Measurements from ENCODE around the gene CCDC34. TPM values are rescaled to one million over a fixed set of nuclear protein-coding genes. Genes with fewer than 3 reads are reported as not detected.

CCDC34 gene
- total and polyA plus RNA-seq, 8 donors: 3.2 to 28.6 (median 22.3) TPM

DNA sequence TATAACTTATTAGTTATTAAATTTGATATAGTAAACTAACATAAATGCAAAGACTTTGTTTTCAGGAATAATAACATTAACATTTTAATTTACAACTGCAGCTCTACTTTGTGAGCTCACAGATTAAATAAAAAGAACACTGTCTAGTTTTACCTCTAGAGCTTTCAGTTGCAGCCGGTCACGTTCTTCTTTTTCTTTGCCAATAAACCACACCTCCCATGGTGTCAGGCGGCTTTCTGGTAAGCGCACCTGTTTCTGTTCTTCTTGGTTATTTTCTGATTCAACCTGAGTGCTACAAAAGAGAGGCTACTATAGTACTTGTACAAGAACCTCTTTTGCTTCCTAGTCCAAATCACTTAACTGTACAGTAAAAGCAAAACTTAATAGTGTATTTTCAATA is 5.8 kb downstream of the CCDC34 start:
- no peaks in the 10 kb centered on the region for H3K27me3 ChIP-seq
- intact Hi-C loops (cut with DNase I): no loop called here
- no peak overlapping the region for H3K4me3 ChIP-seq
- TF ChIP-seq CTCF (IDR thresholded peaks at IDR 0.05): no peak
- peaks cover 2 to 5% of the 10 kb centered on the region in 2 donors for H3K4me1 ChIP-seq
- no peak overlapping the region for H3K27ac ChIP-seq
- ATAC-seq (no peak), DNase-seq (no peak)
- no peaks in the 10 kb centered on the region for H3K36me3 ChIP-seq
- no peaks in the 10 kb centered on the region for H3K9me3 ChIP-seq

DNA sequence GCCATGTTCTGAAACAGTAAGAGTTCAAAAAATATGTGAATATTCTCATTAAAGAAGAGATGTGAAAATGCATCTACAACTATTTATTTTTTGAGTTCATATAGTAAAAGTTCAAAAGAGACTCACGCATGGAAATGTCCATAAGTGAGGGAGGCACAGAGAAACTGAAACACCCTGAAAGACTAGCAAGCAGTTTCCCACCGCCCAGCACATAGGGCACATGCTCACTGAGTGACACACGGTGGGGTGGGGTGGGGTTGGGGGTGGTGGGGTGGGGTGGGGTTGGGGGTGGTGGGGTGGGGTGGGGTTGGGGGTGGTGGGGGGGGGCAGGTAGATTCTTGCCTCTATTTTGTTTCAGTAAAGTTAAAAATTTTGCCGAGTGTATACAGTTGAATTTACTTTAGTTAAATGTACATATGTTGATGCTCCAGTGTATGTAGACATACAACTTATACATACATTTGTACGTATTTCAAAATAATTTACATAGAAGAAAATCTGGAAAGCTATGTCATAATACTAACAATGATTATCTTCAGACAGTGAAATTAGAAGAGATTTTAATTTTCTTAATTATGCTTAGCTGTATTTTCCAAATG is 6.3 kb downstream of the CCDC34 start:
- no peaks in the 10 kb centered on the region for H3K27me3 ChIP-seq
- H3K9me3 ChIP-seq: no peaks in the 10 kb centered on the region
- no peak for TF ChIP-seq CTCF (IDR thresholded peaks at IDR 0.05)
- no peak overlapping the region for H3K27ac ChIP-seq
- H3K4me3 ChIP-seq: no peak overlapping the region
- ATAC-seq (no peak), DNase-seq (no peak)
- peaks cover under 1 to 2% of the 10 kb centered on the region in 2 donors for H3K4me1 ChIP-seq
- no peaks in the 10 kb centered on the region for H3K36me3 ChIP-seq
- intact Hi-C loops (cut with DNase I): no loop called here

DNA sequence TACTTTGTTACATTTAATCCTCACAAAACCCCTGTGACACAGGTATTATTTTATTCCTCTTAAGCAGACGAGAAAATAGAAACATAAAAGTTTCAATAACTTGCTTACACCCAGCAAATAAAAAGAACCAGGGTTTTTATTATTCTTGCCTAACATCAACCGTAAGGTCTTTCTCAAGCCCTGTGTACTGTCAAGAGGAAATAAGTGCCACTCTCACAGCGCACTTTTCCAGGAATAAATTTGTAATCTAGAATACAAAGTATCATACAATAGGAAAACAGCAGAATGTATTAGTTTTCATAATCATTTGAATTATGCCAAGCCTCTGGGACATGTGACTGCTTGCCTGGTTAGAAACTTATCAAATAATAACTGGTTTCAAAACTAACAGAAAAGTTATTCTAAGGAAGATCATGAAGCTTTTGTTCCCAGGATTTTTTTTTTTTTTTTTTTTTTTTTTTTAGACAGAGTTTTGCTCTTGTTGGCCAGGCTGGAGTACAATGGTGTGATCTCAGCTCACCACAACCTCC is 7.4 kb downstream of the CCDC34 start:
- Histone ChIP-seq H3K27me3 (no peaks in the 10 kb centered on the region), H3K4me1 (peaks cover 0 to 2% of the 10 kb centered on the region in 2 donors), H3K27ac (no peak overlapping the region), H3K4me3 (no peak overlapping the region), H3K9me3 (no peaks in the 10 kb centered on the region), H3K36me3 (no peaks in the 10 kb centered on the region)
- peak; percentile 52 for ATAC-seq
- intact Hi-C loops (cut with DNase I): no loop called here
- TF ChIP-seq CTCF (IDR thresholded peaks at IDR 0.05): no peak
- DNase-seq: no peak

GRCh38 chr11:27354359-27354965 is 8.6 kb downstream of the CCDC34 start:
- Histone ChIP-seq H3K27ac (no peak overlapping the region), H3K36me3 (no peaks in the 10 kb centered on the region), H3K4me3 (no peak overlapping the region), H3K9me3 (no peaks in the 10 kb centered on the region), H3K4me1 (peaks cover 0 to 2% of the 10 kb centered on the region in 2 donors), H3K27me3 (no peaks in the 10 kb centered on the region)
- TF ChIP-seq CTCF (IDR thresholded peaks at IDR 0.05): no peak
- DNase-seq (peak in 1 of 4 donors; percentile 30), ATAC-seq (no peak)
- intact Hi-C loops (cut with DNase I): no loop called here

DNA sequence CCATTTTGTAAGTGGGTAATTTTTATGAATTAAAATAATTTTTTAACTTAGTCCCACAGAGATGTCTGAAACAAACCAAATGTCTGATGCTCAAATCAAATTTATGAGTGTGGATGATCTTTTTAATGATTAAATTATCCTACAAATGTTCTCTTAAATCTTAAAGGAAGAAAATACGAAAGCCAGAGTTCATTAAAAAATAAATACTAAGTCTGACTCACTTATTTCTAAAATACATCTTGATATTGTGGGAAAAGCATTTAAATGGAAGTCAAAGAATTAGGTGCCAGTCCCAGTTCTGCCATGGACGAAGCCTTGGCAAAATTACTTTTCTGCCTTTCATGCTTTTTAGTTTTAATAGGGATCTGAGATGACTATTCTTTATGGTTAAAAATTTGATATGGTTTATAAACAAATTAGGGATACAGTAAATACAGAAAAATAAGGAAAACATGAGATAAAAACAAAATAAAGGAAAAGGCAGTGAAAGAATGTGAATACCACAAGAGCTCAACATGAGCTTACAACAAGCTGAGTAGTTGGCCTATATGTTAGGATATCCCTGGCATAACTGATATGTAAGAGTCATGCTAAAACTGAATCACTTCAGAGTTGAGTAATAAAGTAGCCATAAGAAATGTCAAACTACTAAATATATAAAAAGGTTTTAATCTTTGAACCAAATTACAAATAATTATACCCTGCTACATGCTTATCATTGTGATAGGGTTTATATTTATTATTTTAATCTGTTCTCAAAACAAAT is 9.2 kb downstream of the CCDC34 start:
- H3K27ac ChIP-seq: no peak overlapping the region
- no peaks in the 10 kb centered on the region for H3K9me3 ChIP-seq
- ATAC-seq (no peak), DNase-seq (no peak)
- H3K4me1 ChIP-seq: peaks cover 0 to 2% of the 10 kb centered on the region in 2 donors
- H3K4me3 ChIP-seq: no peak overlapping the region
- H3K27me3 ChIP-seq: no peaks in the 10 kb centered on the region
- no peak for TF ChIP-seq CTCF (IDR thresholded peaks at IDR 0.05)
- H3K36me3 ChIP-seq: no peaks in the 10 kb centered on the region
- intact Hi-C loops (cut with DNase I): no loop called here

Data from left lung (tissue), 10 donors.